Dermis microvascular lymphatic vessel endothelial cell (primary cell): Measurements from ENCODE around the gene MAMDC2. TPM values are rescaled to one million over a fixed set of nuclear protein-coding genes. Genes with fewer than 3 reads are reported as not detected.
"Not testable (repeated sequence)": the region's sequence is repeated elsewhere in the genome, so short reads cannot be mapped to it uniquely, and the experiment has no call there.

Experiments
- DNase-seq, 2 donors: peaks; one replicate each; pipeline versions ENCODE4 v3.0.0 to v3.0.0-alpha.2; 2010; ENCODE audit warnings: low read depth in 2 of 2
- total RNA-seq: library from RNA; depleted of rRNA; stranded (reverse); fragments of >200 nt; gene quantifications from 2 replicates; pipeline ENCODE4 v1.2.1, GENCODE V29; 2014

MAMDC2 gene
- total RNA-seq, 1 donor from 2014 or later = 3.1 TPM

GRCh38 chr9:70036641-70037040, 7.0 kb upstream of the MAMDC2 start:
- no peak for DNase-seq

GRCh38 chr9:70038171-70038621, 5.5 kb upstream of the MAMDC2 start:
- not testable (repeated sequence) for DNase-seq

- no peak for DNase-seq
Measured at GRCh38 chr9:70040376-70040903, 3.2 kb upstream of the MAMDC2 start.

GRCh38 chr9:70042461-70043215, 1.0 kb upstream of the MAMDC2 start:
- no peak for DNase-seq

DNA sequence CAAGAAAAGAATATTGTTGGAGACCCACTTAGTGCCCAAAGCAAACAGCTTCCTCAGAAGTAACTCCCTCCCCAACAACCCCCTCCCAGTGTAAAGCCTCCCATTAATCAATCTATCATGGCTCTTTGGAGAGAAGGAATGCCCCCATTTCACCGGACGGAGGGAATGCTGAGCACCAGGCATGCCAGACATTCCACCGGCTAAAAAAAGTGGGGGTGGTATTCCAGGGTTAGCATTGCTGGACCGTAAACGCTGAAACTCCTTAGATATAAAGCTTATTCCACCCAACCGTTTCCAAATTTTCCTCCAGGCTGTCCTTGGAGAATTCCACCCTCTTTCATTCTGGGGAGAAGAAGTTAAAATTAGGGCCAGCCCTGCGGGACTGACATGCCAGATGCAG, 363 bp upstream of the MAMDC2 start:
- no peak for DNase-seq

DNA sequence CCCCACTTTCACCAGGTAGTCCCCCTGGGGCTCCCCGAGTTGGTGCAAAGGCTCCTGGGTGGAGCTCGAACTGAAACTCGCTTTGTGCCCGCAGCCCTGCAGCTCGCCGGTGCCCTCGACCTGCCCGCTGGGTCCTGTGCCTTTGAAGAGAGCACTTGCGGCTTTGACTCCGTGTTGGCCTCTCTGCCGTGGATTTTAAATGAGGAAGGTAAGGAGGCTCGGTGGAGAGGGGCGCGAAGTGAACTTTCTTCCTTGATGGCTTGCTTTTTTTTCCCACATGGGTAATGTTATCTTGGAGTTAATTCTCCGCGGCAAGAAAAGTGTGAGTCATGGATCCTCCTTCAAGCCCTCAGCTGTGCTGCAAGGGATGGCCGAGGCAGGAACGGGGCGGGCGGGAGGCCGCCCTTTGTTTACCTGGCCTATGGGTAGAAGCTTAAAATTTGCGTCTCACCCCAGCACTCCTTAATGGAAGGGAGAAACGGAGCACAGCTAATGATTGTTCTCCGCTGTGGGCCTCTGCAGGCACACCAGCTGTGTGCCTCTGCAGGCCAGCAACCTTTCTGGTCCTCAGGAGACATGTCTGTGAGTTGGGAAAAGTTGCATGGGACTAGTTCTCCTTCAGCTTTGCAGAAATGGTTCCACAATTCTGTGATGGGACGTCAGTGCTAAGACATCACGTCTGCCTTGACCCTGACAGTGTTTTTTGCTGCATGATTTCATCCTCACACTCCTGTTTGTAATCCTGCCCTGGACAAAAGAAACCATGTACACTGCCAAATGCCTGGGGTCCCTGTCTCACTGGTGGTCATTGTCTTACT, 1.1 kb downstream of the MAMDC2 start:
- peak in 1 of 2 donors; percentile 29 for DNase-seq

DNA sequence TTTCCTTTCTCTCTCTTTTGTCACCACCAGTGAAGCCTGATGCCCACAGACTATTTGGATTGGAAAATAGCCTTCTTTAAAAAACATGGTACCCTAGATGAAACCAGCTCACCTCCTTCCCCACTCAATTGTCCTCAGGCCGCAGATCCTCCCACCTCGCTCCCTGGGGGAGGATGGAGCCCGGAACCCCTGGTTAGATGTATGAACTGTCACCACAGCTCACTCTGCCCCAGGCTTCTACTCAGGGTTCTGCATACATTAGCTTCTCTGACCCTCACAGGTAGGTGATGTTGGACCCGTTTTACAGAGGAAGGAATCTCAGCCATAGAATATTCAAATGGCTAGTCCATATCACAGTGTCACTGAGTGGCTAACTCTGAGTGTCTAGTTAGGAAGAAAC, 1.8 kb downstream of the MAMDC2 start:
- DNase-seq = no peak

GRCh38 chr9:70046274-70047070, 2.8 kb downstream of the MAMDC2 start:
- peak in 1 of 2 donors; percentile 36 for DNase-seq

DNA sequence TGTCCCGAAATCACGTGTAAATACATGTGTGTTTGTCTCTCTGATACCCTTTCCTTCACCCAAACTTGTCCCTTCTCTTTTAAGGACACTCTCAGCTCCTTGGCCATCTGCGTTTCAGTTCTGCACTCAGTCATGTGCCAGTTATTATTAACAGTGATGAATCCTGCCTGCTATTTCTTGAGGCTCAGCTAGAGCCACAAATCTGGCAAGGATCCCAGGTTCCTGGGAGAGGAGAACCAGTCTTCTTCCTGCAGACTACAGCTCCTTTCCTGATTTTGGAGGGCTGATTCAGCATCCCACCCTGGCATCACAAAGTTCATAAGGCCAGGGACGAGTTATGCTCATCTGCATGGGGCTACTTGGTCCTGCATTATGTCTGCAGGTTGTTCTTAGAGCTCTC, 5.6 kb downstream of the MAMDC2 start:
- DNase-seq = no peak

DNA sequence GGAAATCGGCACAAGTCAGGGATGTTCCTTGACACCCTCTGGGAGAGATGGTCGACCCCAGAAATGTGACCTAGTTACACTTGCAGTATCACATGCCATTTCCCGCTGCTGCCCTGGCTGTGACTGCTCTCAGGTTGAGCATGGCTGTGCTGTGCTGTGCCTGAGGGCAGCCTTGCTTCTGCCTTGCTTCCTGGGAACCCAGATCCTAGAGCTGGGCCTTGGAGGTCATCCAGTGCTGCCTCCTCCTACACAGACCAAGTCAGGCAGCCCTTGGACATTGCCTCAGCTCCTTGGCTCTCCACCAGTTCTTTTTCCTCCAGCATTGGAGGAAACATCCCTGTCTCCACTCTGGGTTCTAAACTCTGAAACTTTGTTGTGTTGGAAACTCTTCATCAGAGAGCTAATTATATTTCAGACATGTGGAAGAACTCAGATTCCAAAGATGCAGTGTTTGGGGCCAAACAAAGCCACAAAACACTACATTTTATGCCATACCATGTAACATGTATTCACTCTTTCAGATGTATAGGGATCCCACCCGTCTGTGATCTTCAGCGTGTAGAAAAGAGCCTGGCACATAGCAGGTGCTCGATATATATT, 6.1 kb downstream of the MAMDC2 start:
- DNase-seq = no peak

DNA sequence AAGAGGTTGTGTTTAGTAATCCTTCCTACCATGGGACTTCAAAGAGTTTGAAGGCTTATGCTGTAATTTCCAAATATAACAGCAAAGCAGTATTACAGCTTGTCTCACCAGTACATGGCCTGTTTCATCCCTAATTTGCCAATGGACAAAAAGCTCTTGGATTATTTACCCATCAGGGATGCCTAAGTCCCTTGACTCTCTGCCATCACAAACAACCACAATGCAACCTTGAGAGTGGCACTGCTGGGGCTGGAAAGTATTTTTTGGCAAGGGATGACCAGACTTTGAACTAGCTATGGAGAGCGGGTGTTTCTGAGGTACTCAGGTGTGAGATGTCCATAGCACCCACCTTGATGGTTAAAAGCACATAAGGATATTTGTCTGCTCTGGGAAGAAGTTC, 9.1 kb downstream of the MAMDC2 start:
- no peak for DNase-seq

- DNase-seq = peak in 1 of 2 donors; percentile 76
Measured at GRCh38 chr9:70053864-70054263, 10.2 kb downstream of the MAMDC2 start.

- DNase-seq = peak in 1 of 2 donors; percentile 34
Measured at GRCh38 chr9:70054521-70054920, 10.9 kb downstream of the MAMDC2 start.

GRCh38 chr9:70055406-70056210, 12.0 kb downstream of the MAMDC2 start:
- no peak for DNase-seq

GRCh38 chr9:70056211-70056944, 12.7 kb downstream of the MAMDC2 start:
- DNase-seq = no peak

DNA sequence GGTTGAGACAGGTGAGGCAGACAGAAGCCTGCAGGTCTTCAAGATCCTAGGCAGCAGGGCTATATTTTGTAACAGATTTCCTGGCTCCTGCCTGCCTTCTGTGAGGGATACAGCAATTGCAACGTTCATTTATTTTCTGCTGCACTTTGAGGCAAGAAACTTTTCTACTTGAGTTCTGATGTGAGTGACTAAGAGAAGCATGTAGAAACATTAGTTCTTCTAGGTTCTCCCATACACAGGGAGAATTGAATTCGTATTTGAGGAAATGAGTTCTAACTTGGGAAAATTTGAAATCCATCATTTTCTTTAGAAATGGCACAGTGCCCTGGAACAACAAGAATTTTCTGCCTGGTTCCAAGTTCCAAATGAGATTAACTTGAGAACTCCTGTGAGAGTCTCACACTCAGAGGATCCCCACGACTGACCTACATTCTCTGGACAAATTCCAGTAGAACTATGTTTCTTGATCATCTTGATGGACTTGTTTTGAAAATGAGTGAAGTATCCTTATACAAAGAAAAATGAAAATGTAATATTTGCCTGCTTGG, 15.0 kb downstream of the MAMDC2 start:
- no peak for DNase-seq

DNA sequence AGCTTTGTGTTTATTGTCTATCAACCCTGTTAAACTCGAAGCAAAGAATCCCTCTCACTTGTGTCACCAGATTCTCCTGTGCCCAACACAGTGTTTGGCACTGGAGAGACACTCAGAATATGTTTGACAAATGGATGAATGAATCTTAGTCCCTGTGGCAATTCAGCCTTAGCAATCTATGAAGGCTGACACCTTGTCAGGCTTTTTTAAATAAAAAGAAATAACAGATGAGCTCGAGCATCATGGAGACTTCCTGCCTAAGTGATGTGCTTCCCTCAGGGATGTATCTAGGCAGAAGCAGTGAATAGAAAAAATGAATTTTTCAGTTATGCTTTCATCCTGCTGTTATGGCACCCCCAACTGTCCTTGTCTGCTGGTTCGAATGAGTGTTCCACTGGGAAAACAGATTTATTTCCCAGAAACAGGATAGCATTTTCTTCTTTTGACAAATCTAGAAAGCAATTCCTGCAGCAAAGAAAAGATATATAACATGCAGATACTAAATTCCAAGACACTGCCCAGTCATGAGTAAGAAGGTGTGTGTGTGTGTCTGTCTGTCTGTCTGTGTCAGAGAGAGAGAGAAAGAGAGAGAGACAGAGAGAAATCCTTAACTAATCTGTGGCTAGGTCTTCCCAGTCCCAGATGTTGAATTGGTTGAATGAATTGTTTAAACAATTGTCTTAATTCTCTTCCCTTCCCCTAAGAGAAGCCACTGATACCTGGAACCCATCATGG, 16.7 kb downstream of the MAMDC2 start:
- no peak for DNase-seq

DNA sequence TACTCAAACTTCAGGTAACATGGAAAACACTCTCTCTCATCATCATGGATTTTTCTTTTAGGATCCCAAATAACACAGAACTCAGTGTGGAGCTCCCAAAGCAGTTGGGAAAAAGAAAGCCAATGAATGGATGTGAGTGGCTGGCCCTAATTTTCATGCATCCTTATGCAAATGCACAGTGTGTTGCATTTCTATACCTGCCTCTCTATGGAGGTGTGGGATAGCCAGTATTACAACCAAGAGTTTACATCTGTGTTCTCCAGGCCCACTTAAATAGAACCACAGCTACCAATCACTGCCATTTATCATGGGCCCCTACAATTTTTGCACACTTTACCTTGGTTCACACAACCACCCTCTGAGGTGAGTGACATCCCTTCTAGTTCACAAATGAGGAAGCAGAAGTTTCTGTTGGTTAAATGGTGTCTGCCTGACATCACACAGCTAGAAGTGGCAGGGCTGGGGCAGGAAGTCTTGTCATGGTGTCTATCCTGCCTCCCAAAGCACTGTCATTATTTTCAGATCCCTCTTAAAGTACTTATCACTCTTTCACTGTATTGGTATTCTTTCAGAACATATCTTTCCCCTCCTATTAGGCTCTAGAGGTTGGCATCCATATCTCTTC, 17.3 kb downstream of the MAMDC2 start:
- no peak for DNase-seq
